ENCODE measurements around the gene PRDM1.
A peak's percentile ranks its signal among the peaks of the same experiment; 100 is the strongest.

The PRDM1 gene

DNA sequence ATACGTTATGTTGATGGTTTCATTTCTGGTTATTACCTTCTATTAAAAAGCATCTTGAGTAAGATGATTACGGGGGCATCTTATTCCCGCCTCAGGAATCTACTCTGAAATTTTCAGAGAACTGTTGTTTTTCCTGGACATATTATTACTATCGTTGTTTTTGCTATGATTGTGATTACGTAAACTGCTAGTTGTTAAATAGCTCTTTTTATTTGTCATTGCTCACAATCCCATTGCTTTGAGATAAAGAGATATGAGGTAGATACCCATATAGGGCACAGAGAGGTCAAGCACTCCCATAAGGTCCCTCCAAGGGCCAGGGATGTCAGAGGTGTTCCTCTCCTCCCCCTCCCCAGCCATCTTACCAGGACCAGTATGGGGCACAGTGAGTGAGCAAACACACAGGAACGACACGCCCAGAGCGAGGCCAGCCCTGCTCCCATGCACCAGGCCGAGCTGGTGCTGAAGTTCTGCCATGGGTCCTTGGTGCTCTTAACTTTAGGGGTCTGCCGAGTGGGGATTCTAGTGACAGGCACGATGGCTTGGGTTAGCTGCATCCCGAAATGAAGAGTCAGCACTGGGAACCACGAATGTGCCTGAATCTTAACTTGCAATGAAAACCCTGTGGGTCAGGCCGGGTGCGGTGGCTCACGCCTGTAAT lies 49.9 kb downstream of the PRDM1 start:
- peaks cover 63% of the 10 kb centered on the region for H3K4me1 Mint-ChIP-seq
- DNase-seq = no peak
- TF ChIP-seq, protein P1, sequence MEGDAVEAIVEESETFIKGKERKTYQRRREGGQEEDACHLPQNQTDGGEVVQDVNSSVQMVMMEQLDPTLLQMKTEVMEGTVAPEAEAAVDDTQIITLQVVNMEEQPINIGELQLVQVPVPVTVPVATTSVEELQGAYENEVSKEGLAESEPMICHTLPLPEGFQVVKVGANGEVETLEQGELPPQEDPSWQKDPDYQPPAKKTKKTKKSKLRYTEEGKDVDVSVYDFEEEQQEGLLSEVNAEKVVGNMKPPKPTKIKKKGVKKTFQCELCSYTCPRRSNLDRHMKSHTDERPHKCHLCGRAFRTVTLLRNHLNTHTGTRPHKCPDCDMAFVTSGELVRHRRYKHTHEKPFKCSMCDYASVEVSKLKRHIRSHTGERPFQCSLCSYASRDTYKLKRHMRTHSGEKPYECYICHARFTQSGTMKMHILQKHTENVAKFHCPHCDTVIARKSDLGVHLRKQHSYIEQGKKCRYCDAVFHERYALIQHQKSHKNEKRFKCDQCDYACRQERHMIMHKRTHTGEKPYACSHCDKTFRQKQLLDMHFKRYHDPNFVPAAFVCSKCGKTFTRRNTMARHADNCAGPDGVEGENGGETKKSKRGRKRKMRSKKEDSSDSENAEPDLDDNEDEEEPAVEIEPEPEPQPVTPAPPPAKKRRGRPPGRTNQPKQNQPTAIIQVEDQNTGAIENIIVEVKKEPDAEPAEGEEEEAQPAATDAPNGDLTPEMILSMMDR (IDR thresholded peaks at IDR 0.05) = no peak
- no peaks in the 10 kb centered on the region for H3K9me3 Mint-ChIP-seq
- H3K36me3 Mint-ChIP-seq (ENCODE audit: low read depth) = no peaks in the 10 kb centered on the region
- H3K27me3 Mint-ChIP-seq (ENCODE audit: low read depth, poor library complexity) = no peaks in the 10 kb centered on the region
- no peak overlapping the region for H3K4me3 Mint-ChIP-seq
- peak overlapping the region; percentile 90 for H3K27ac Mint-ChIP-seq

DNA sequence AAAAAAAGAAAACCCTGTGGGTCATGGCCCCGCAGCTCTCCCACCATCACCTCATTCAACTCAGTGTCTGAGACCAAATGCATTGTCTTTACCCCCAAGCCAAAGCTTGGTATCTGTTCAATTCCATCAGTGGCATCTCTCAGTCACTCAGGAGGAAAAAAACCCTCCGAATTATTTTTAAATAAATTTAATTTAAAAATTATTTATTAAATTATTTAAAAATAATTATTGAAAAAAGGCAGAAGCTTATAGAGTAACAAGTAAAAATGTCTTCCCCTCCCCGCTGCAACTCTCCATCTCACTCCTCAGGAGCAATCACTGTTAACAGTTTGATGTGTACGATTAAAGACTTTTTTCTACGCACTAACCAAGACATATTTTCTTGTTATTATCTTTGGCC lies 50.7 kb downstream of the PRDM1 start:
- H3K4me1 Mint-ChIP-seq = peaks cover 71% of the 10 kb centered on the region
- H3K36me3 Mint-ChIP-seq (ENCODE audit: low read depth) = no peaks in the 10 kb centered on the region
- TF ChIP-seq, protein P1 (IDR thresholded peaks at IDR 0.05) = no peak
- no peaks in the 10 kb centered on the region for H3K9me3 Mint-ChIP-seq
- DNase-seq = no peak
- H3K27ac Mint-ChIP-seq = no peak overlapping the region
- H3K27me3 Mint-ChIP-seq (ENCODE audit: low read depth, poor library complexity) = no peaks in the 10 kb centered on the region
- H3K4me3 Mint-ChIP-seq = no peak overlapping the region

DNA sequence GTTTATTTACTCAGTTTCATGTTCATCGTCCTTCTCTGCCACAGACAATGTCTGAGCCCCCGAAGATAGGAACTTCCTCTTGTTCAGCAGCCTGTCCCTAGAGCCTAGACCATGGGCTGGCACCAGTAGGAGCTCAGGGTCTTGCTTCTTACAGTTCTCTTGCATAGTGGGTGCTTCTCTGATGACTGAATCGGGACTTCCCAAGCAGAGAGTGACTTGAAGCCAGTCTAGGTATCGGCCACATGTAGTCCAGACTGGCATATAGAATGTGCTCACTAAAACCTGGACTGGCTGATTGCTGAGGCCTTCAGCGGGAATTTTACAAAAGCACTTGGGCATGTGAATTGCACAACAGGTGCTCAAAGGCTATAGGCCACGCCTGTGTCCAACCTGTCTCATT lies 52.0 kb downstream of the PRDM1 start:
- Mint-ChIP-seq H3K36me3 (ENCODE audit: low read depth) (no peaks in the 10 kb centered on the region), H3K4me3 (no peak overlapping the region), H3K27me3 (ENCODE audit: low read depth, poor library complexity) (no peaks in the 10 kb centered on the region), H3K9me3 (no peaks in the 10 kb centered on the region), H3K4me1 (peaks cover 73% of the 10 kb centered on the region), H3K27ac (peak overlapping the region; percentile 55)
- TF ChIP-seq, protein P1 (IDR thresholded peaks at IDR 0.05) = no peak
- DNase-seq = no peak

DNA sequence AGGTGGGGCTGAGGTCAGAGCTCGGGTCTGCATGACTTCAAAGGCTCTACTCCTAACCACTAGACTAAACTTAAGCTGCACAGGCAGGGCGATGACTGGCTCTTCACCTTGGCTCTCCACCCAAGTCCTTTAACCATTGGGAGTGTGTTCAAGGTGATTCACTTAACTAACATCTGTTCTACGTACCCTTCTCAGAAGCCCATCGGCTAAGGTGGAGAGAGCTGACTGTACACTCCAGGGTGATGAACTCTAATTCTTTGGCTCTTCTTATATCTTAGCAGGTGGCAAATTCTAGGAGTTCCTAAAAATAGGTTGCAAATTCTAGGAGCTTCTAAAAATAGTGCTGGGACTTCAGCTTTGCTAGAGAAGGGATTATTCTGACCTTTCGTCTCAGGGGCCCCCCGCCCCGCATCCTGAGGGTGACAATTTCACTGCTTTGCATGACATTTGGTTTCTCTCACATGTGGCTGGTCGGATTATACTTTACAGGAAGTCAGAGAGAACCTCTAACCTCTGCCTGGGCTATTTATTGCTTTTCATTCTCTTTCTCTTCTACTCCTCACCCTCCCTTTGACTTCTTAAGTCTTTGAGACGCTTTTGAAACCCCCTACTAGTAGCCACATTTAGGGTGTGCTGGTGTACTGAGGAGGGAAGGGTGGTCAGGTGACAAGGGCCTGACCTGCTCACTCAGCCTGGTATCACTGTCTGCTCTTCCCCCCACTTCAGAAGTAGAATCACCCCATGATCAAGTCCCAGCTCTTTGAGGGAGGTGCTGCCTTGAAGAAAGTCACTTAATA lies 55.5 kb downstream of the PRDM1 start:
- Mint-ChIP-seq H3K4me3 (no peak overlapping the region), H3K27me3 (ENCODE audit: low read depth, poor library complexity) (no peaks in the 10 kb centered on the region), H3K4me1 (peaks cover 74% of the 10 kb centered on the region), H3K9me3 (no peaks in the 10 kb centered on the region), H3K27ac (peak overlapping the region; percentile 82), H3K36me3 (ENCODE audit: low read depth) (no peaks in the 10 kb centered on the region)
- DNase-seq = no peak
- TF ChIP-seq, protein P1 (IDR thresholded peaks at IDR 0.05) = no peak

DNA sequence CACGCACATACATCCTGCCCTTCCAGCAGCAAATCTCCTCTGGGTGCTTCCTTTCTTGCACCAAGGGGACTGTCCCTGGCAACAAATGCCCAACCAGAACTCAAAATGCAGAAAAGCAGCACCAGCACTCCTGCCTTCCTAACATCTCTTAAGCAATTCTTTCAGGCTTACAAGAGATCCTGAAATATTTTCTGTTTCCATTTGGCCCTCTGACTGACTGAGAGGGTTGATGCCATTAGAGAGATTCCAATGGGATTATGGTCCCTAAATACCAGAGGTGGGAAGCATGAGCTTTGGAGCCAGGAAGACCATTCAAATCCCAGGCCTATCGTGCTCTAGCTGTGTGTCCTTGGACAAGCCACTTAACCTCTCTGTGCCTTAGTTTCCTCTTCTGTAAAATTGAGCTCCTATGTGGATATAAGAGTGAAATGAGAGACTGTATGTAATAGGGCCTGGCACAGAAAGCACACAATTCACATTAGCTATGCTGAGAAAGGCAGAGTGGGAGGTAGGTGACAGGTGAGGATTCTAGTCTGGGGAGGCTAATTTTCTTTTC lies 56.8 kb downstream of the PRDM1 start:
- TF ChIP-seq, protein P1 (IDR thresholded peaks at IDR 0.05) = no peak
- no peak for DNase-seq
- no peaks in the 10 kb centered on the region for H3K27me3 Mint-ChIP-seq (ENCODE audit: low read depth, poor library complexity)
- H3K9me3 Mint-ChIP-seq = no peaks in the 10 kb centered on the region
- no peak overlapping the region for H3K4me3 Mint-ChIP-seq
- peaks cover 75% of the 10 kb centered on the region for H3K4me1 Mint-ChIP-seq
- H3K36me3 Mint-ChIP-seq (ENCODE audit: low read depth) = no peaks in the 10 kb centered on the region
- H3K27ac Mint-ChIP-seq = no peak overlapping the region
